ENCODE results near the gene C5orf63. TPM values are rescaled to one million over a fixed set of nuclear protein-coding genes. Genes with fewer than 3 reads are reported as not detected.

The C5orf63 gene
- total RNA-seq, 3 donors from 2014 or later (not counting 1 experiment from before 2014, with no cell fraction given), result 10.4 to 18.8 (median 11.7) TPM

GRCh38 chr5:127101935-127102334 lies 28.6 kb upstream of the C5orf63 start:
- H3K9me3 ChIP-seq (ENCODE audit: control insufficient read depth, insufficient read depth, low read length), result no peaks in the 10 kb centered on the region
- no peaks in the 10 kb centered on the region for H3K4me1 Mint-ChIP-seq
- ATAC-seq (no peak), DNase-seq (no peak)
- no peak overlapping the region for H3K27ac ChIP-seq (ENCODE audit: low read length)
- H3K9me3 Mint-ChIP-seq, result no peaks in the 10 kb centered on the region
- no peaks in the 10 kb centered on the region for H3K4me1 ChIP-seq (ENCODE audit: control insufficient read depth, insufficient read depth, low read length)
- H3K27me3 Mint-ChIP-seq (ENCODE audit: low read depth in 2 of 2), result peaks cover 0 to 7% of the 10 kb centered on the region in 2 donors
- no peaks in the 10 kb centered on the region for H3K36me3 Mint-ChIP-seq
- H3K27me3 ChIP-seq (ENCODE audit: control insufficient read depth, insufficient read depth, low read length), result no peaks in the 10 kb centered on the region
- H3K27ac Mint-ChIP-seq, result no peak overlapping the region
- TF ChIP-seq CTCF (IDR thresholded peaks at IDR 0.05), result no peak
- no peaks in the 10 kb centered on the region for H3K36me3 ChIP-seq (ENCODE audit: control insufficient read depth, insufficient read depth, low read length)
- H3K4me3 Mint-ChIP-seq, result no peak overlapping the region
- intact Hi-C loops (cut with micrococcal nuclease), result no loop called here
- no peak overlapping the region for H3K4me3 ChIP-seq (ENCODE audit: low read length)

GRCh38 chr5:127101533-127101932 lies 28.2 kb upstream of the C5orf63 start:
- H3K4me1 ChIP-seq (ENCODE audit: control insufficient read depth, insufficient read depth, low read length), result no peaks in the 10 kb centered on the region
- H3K36me3 ChIP-seq (ENCODE audit: control insufficient read depth, insufficient read depth, low read length), result no peaks in the 10 kb centered on the region
- Mint-ChIP-seq H3K36me3 (no peaks in the 10 kb centered on the region), H3K9me3 (no peaks in the 10 kb centered on the region), H3K27ac (no peak overlapping the region), H3K4me3 (no peak overlapping the region), H3K4me1 (no peaks in the 10 kb centered on the region), H3K27me3 (ENCODE audit: low read depth in 2 of 2) (peaks cover under 1 to 7% of the 10 kb centered on the region in 2 donors)
- TF ChIP-seq CTCF (IDR thresholded peaks at IDR 0.05), result no peak
- H3K27ac ChIP-seq (ENCODE audit: low read length), result no peak overlapping the region
- H3K4me3 ChIP-seq (ENCODE audit: low read length), result no peak overlapping the region
- no peaks in the 10 kb centered on the region for H3K9me3 ChIP-seq (ENCODE audit: control insufficient read depth, insufficient read depth, low read length)
- WGBS (ENCODE audit: insufficient coverage), result 91% methylated on average over 2 of the region's 2 CpGs
- intact Hi-C loops (cut with micrococcal nuclease), result no loop called here
- no peaks in the 10 kb centered on the region for H3K27me3 ChIP-seq (ENCODE audit: control insufficient read depth, insufficient read depth, low read length)
- DNase-seq, result no peak
- no peak for ATAC-seq

- H3K27ac Mint-ChIP-seq, result no peak overlapping the region
- WGBS (ENCODE audit: insufficient coverage), result 78% methylated on average over 2 of the region's 3 CpGs
- H3K27ac ChIP-seq (ENCODE audit: low read length), result no peak overlapping the region
- H3K4me3 ChIP-seq (ENCODE audit: low read length), result no peak overlapping the region
- no peaks in the 10 kb centered on the region for H3K4me1 Mint-ChIP-seq
- no peak overlapping the region for H3K4me3 Mint-ChIP-seq
- H3K9me3 Mint-ChIP-seq, result no peaks in the 10 kb centered on the region
- DNase-seq, result no peak
- H3K27me3 ChIP-seq (ENCODE audit: control insufficient read depth, insufficient read depth, low read length), result no peaks in the 10 kb centered on the region
- no peaks in the 10 kb centered on the region for H3K9me3 ChIP-seq (ENCODE audit: control insufficient read depth, insufficient read depth, low read length)
- H3K36me3 Mint-ChIP-seq, result no peaks in the 10 kb centered on the region
- no peaks in the 10 kb centered on the region for H3K4me1 ChIP-seq (ENCODE audit: control insufficient read depth, insufficient read depth, low read length)
- H3K27me3 Mint-ChIP-seq (ENCODE audit: low read depth in 2 of 2), result peaks cover 9 to 10% of the 10 kb centered on the region in 2 donors
- intact Hi-C loops (cut with micrococcal nuclease), result no loop called here
- no peaks in the 10 kb centered on the region for H3K36me3 ChIP-seq (ENCODE audit: control insufficient read depth, insufficient read depth, low read length)
- ATAC-seq, result no peak
- no peak for TF ChIP-seq CTCF (IDR thresholded peaks at IDR 0.05)
These were observed 24.9 kb upstream of the C5orf63 start for GRCh38 chr5:127098241-127098640.

- Histone ChIP-seq H3K27me3 (ENCODE audit: control insufficient read depth, insufficient read depth, low read length) (no peaks in the 10 kb centered on the region), H3K4me3 (ENCODE audit: low read length) (no peak overlapping the region), H3K4me1 (ENCODE audit: control insufficient read depth, insufficient read depth, low read length) (no peaks in the 10 kb centered on the region), H3K36me3 (ENCODE audit: control insufficient read depth, insufficient read depth, low read length) (no peaks in the 10 kb centered on the region), H3K9me3 (ENCODE audit: control insufficient read depth, insufficient read depth, low read length) (no peaks in the 10 kb centered on the region), H3K27ac (ENCODE audit: low read length) (no peak overlapping the region)
- no peak for TF ChIP-seq CTCF (IDR thresholded peaks at IDR 0.05)
- Mint-ChIP-seq H3K27me3 (ENCODE audit: low read depth in 2 of 2) (peaks cover 9 to 10% of the 10 kb centered on the region in 2 donors), H3K4me3 (no peak overlapping the region), H3K27ac (no peak overlapping the region), H3K4me1 (no peaks in the 10 kb centered on the region), H3K36me3 (no peaks in the 10 kb centered on the region), H3K9me3 (no peaks in the 10 kb centered on the region)
- intact Hi-C loops (cut with micrococcal nuclease), result no loop called here
- DNase-seq (no peak), ATAC-seq (no peak)
- 96% methylated on average over 3 of the region's 3 CpGs for WGBS (ENCODE audit: insufficient coverage)
These were observed 24.0 kb upstream of the C5orf63 start for GRCh38 chr5:127097278-127097677.
